Camera-type eye (tissue), 1 donor: ENCODE results near the gene FBXO7. TPM values are rescaled to one million over a fixed set of nuclear protein-coding genes. Genes with fewer than 3 reads are reported as not detected.

Experiments
- total RNA-seq: library from RNA; depleted of rRNA; stranded (reverse); fragments of >200 nt; gene quantifications from one replicate; pipeline ENCODE4 v1.2.3, GENCODE V29; 2014

Gene FBXO7
- total RNA-seq = 97.0 TPM

GRCh38 chr22:32474635-32475467 lies at the start of gene FBXO7:
Gene FBXO7, plus strand, starts transcription at chr22:32474811. Its CDS starts 192 bp downstream, at chr22:32475003.

Other genes with a start within 250 kb of the FBXO7 start
- 0.82 TPM for gene SLC5A4, start 219.5 kb upstream of the FBXO7 start, total RNA-seq
- not detected for gene RFPL3, start 116.9 kb upstream of the FBXO7 start, total RNA-seq
- 86.5 TPM for gene RTCB, start 62.6 kb upstream of the FBXO7 start, total RNA-seq
- not detected for gene BPIFC, start 10.4 kb upstream of the FBXO7 start, total RNA-seq